ENCODE measurements around the gene ITPR1. TPM values are rescaled to one million over a fixed set of nuclear protein-coding genes. Genes with fewer than 3 reads are reported as not detected.
"Not testable (repeated sequence)": the region's sequence is repeated elsewhere in the genome, so short reads cannot be mapped to it uniquely, and the experiment has no call there.

ITPR1 gene
- total and polyA plus RNA-seq, 2 experiments from 2014 or later = 17.6 to 28.8 TPM

DNA sequence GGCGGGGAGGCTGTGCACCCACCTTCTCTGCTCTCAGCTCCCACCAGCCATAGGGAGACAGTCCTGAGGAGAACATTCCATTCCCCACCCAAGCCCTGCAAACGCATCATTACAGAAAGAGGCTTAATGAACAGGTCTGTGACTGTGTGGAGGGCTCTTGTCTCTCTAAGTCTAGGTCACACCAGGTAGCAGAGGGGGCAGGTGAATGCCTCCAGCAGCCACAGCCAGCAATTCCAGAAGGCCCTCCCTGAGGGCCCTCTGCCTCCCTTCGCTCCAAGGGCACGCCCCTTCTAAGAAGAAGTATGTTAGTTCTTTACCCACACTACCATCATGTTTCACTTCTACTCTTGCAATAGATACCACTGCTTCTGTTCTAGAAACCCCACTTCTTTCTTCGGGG lies 268.6 kb downstream of the ITPR1 start:
- no peaks in the 10 kb centered on the region for H3K9me3 ChIP-seq (ENCODE audit: low read depth)
- H3K4me3 ChIP-seq = no peak overlapping the region
- no peaks in the 10 kb centered on the region for H3K27me3 ChIP-seq
- no peaks in the 10 kb centered on the region for H3K36me3 ChIP-seq
- H3K4me1 ChIP-seq (ENCODE audit: low read depth) = no peaks in the 10 kb centered on the region
- no peak overlapping the region for H3K27ac ChIP-seq
- DNase-seq (ENCODE audit: low read depth in 1 of 2, low spot score in 1 of 2) = no peak
- TF ChIP-seq CTCF (IDR thresholded peaks at IDR 0.05; ENCODE audit: low read depth, low read length) = no peak

DNA sequence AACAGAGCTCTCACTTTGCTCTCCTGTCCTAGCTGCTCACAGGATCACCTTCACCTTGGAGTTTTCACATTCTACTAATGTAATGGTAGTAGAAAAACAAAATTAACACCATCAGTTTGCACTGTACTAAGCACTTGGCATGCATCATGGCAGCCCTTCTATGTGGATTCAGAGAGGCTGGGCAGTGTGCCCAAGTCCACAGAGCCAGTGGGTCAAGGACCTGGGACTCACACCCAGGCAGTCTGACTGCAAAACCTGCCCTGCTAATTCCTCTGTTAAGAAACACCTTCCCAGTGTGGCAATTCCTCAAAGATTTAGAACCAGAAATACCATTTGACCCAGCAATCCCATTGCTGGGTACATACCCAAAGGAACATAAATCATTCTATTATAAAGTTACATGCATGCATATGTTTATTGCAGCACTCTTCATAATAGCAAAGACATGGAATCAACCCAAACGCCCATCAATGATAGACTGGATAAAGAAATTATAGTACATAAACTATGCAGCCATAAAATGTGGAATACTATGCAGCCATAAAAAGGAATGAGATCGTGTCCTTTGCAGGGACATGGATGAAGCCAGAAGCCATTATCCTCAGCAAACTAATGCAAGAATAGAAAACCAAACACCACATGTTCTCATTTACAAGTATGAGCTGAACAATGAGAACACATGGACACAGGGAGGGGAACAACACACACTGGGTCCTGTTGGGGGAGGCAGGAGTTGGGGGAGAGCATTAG lies 269.5 kb downstream of the ITPR1 start:
- H3K4me3 ChIP-seq; H3K9me3 ChIP-seq (ENCODE audit: low read depth); H3K27ac ChIP-seq; H3K27me3 ChIP-seq; DNase-seq (ENCODE audit: low read depth in 1 of 2, low spot score in 1 of 2); H3K4me1 ChIP-seq (ENCODE audit: low read depth); H3K36me3 ChIP-seq: not testable (repeated sequence)

DNA sequence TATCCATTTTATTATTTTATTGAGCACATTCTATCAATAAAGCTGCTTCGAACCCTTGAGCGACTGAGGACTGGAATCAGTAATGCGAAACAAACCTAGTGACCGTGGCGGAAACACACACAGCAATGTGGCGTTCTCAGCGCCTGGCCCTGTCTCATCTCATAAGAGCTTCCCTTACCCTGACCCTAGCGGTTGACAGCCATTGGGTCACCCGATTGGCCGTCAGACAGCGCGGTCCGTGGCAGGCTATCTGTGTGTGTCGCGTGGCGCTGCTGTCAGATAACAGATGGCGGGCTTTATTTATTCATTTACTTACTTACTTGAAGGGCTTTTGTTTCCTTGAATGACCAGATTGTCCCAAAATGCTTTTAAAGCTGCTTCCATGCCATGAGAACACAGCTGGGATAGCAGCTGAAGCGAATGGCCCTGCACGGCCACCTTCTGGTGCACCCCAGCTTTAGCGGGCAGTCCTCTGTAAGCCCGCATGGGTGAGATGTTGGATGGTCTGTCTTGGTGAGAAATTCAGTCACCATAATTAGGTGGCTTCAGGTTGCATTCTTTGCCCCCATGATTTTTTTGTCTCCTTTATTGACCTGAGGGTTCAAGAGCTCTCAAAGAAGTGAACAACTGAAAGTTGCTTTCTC lies 270.6 kb downstream of the ITPR1 start:
- Histone ChIP-seq H3K9me3 (ENCODE audit: low read depth) (no peaks in the 10 kb centered on the region), H3K27me3 (no peaks in the 10 kb centered on the region), H3K4me3 (no peak overlapping the region), H3K36me3 (no peaks in the 10 kb centered on the region), H3K4me1 (ENCODE audit: low read depth) (no peaks in the 10 kb centered on the region), H3K27ac (no peak overlapping the region)
- DNase-seq (ENCODE audit: low read depth in 1 of 2, low spot score in 1 of 2) = no peak
- TF ChIP-seq CTCF (IDR thresholded peaks at IDR 0.05; ENCODE audit: low read depth, low read length) = no peak

DNA sequence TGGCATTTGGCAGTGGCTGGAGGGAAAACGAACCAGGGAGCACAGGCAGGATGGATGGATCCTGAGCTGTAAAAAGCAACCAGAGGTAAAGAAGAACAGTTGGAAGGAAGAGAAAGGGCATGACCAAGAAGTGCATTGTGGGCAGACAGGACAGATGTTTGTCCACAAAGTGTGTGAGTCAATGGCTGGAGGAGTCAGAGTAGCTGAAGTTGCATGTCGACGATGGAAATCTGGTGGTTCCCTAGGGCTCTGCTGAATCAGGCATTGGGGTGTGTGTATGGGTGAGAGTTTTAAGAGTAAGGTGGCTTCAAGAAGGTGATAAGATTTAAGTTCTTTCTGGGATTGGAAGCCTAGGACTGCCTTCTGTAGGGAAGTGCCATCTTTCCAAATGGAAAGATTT lies 272.1 kb downstream of the ITPR1 start:
- Histone ChIP-seq H3K9me3 (ENCODE audit: low read depth) (no peaks in the 10 kb centered on the region), H3K4me3 (no peak overlapping the region), H3K36me3 (no peaks in the 10 kb centered on the region), H3K27ac (no peak overlapping the region), H3K27me3 (no peaks in the 10 kb centered on the region), H3K4me1 (ENCODE audit: low read depth) (no peaks in the 10 kb centered on the region)
- DNase-seq (ENCODE audit: low read depth in 1 of 2, low spot score in 1 of 2) = no peak
- no peak for TF ChIP-seq CTCF (IDR thresholded peaks at IDR 0.05; ENCODE audit: low read depth, low read length)

- no peaks in the 10 kb centered on the region for H3K36me3 ChIP-seq
- no peak for DNase-seq (ENCODE audit: low read depth in 1 of 2, low spot score in 1 of 2)
- TF ChIP-seq CTCF (IDR thresholded peaks at IDR 0.05; ENCODE audit: low read depth, low read length) = no peak
Measured at GRCh38 chr3:4766263-4766662, 273.1 kb downstream of the ITPR1 start.

More at GRCh38 chr3:4766263-4766662, 273.1 kb downstream of the ITPR1 start:
- no peak overlapping the region for H3K27ac ChIP-seq
- H3K27me3 ChIP-seq = no peaks in the 10 kb centered on the region
- H3K4me1 ChIP-seq (ENCODE audit: low read depth) = no peaks in the 10 kb centered on the region
- H3K4me3 ChIP-seq = no peak overlapping the region
- H3K9me3 ChIP-seq (ENCODE audit: low read depth) = no peaks in the 10 kb centered on the region
